SKM-1 (cell line): Measurements from ENCODE around the gene SLC16A8.

ENCODE experiments used
- DNase-seq: peaks from one replicate; lab custom pipeline; 2025; ENCODE audit not compliant: unreplicated experiment; lab: John Stamatoyannopoulos, UW

SLC16A8 gene

DNA sequence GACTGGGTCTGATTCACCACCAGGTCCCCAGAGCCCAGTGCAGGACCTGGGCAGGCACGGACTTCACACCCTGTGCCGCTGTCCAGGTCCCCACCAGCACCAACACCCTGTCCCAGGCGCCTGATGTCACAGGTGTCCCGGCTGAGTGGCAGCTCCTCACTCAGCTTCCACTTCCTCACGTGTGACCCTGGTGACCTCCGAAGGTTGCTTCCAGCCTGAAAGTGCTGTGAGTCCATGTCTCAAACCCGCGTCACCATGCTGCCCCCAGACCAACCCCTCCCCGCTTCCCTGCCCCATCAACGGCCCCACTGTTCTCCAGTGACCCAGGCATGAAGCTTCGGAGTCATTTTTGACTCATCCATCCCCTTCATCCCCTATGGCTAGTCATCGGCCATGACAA lies 52.5 kb downstream of the SLC16A8 start:
- no peak for DNase-seq

- DNase-seq = no peak
Measured at GRCh38 chr22:38030311-38031133, 53.5 kb downstream of the SLC16A8 start.

DNA sequence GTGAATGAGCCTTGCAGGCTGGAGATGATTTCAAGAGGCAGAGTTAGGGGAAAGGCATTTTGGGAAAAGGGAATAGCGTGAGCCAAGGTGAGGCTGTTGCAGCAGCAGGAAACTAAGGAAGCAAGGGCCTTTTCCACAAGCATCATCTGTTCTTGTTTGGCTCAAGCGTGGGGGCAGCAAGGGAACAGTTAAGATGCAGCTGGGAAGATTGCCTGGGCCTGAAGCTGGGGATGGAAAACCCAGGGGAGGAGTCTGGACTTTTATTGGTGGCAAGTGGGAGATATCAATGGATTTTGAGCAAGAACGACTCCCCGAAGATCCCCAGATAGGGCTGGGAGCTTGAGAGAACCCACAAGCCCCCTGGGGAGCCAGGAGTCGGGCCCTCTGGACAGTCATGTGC lies 54.1 kb downstream of the SLC16A8 start:
- DNase-seq = no peak

DNA sequence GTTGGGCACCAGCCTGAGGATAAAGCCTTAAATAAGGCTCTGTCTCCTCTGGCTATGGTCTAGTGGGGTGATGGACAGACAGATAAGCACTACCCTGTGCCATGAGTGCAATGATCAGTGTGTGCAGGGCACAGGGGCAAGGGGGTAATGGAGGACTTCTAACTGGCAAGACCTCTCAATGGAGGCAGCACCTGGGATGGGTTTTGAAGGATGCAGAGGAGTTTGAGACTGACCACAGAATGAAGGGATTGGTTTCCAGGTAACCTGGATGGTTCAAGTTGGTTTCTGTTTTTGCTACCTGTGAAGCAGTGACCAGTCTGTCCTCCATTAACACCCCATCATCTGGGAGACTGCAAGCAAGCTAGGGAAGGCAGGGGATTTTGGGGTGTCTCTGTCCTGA lies 54.6 kb downstream of the SLC16A8 start:
- DNase-seq = no peak

- no peak for DNase-seq
Measured at GRCh38 chr22:38028344-38029130, 55.4 kb downstream of the SLC16A8 start.
